ENCODE results near the gene MALSU1.

MALSU1 gene

DNA sequence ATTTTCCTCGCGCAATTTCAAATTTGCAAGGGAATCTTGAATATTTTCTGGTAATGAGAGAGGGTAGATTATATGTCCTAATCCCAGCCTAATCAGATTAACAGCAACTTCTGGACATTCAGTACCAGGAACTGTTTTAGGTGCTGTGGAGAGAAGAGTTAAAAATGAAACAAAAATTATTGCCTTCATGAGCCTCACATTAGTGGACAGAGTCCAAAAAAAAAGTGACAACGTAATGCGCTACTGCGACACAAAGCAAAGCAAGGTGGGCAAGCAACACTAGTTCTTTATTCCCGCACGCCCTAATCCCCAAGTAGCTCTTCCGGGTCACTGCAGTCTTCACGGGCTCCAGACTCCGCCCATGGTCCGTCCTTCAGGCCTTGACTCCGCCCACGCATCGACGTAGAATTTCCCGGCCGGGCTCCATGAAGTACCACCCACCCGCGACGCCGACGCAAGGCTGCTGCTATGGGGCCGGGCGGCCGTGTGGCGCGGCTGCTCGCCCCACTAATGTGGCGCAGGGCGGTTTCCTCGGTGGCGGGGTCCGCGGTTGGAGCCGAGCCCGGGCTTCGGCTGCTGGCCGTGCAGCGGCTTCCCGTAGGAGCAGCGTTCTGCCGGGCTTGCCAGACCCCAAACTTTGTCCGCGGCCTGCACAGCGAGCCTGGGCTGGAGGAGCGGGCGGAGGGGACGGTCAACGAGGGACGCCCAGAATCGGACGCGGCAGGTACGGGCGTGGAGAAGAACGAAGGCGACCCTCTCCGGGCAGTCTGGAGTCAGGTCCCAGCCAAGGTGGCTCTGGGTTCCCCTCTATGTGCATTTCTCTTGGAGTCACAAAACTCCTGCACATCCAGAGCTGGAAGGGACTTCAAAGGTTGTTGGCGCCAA, at the start of gene MALSU1:
Gene MALSU1, plus strand, starts transcription at position 455 of the 885 bp plus-strand sequence. Its CDS starts 14 bp downstream, at position 469.
- H3K9me3 ChIP-seq (ENCODE audit: severe bottlenecking), result no peaks in the 10 kb centered on the region
- TF ChIP-seq, protein P1, sequence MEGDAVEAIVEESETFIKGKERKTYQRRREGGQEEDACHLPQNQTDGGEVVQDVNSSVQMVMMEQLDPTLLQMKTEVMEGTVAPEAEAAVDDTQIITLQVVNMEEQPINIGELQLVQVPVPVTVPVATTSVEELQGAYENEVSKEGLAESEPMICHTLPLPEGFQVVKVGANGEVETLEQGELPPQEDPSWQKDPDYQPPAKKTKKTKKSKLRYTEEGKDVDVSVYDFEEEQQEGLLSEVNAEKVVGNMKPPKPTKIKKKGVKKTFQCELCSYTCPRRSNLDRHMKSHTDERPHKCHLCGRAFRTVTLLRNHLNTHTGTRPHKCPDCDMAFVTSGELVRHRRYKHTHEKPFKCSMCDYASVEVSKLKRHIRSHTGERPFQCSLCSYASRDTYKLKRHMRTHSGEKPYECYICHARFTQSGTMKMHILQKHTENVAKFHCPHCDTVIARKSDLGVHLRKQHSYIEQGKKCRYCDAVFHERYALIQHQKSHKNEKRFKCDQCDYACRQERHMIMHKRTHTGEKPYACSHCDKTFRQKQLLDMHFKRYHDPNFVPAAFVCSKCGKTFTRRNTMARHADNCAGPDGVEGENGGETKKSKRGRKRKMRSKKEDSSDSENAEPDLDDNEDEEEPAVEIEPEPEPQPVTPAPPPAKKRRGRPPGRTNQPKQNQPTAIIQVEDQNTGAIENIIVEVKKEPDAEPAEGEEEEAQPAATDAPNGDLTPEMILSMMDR (IDR thresholded peaks at IDR 0.05; ENCODE audit: poor library complexity, severe bottlenecking), result no peak
- peak within 1 kb of the TSS; percentile 76 for H3K27ac ChIP-seq (ENCODE audit: poor library complexity, severe bottlenecking)
- H3K27me3 ChIP-seq (ENCODE audit: insufficient read depth, poor library complexity, severe bottlenecking), result no peaks in the 10 kb centered on the region
- peak within 1 kb of the TSS; percentile 94 for H3K4me3 ChIP-seq (ENCODE audit: severe bottlenecking)
- peaks cover 10% of the 10 kb centered on the region for H3K4me1 ChIP-seq (ENCODE audit: insufficient read depth, poor library complexity, severe bottlenecking)
- peaks cover 32% of the 10 kb centered on the region for H3K36me3 ChIP-seq (ENCODE audit: low read depth)
- DNase-seq (ENCODE audit: low spot score) (peak; percentile 96), ATAC-seq (ENCODE audit: low read depth) (peak; percentile 96)

DNA sequence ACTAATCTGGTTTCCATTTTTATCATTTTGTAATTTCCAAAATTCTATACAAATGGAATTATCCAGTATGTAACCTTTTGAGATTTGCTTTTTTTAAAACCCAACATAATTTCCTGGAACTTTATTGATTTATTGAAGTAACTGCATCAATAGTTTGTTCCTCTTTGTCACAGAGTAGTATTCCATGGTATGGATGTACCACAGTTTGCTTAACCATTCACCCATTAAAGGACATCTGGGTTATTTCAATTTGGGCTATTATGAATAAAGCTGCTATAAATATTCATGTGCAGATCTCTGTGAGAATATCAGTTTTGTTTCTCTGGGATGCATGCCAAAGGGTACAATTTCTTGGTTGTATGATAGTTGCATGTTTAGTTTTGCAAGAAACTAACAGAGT, 49.7 kb upstream of the MALSU1 start:
- H3K27me3 ChIP-seq (ENCODE audit: insufficient read depth, poor library complexity, severe bottlenecking), result no peaks in the 10 kb centered on the region

DNA sequence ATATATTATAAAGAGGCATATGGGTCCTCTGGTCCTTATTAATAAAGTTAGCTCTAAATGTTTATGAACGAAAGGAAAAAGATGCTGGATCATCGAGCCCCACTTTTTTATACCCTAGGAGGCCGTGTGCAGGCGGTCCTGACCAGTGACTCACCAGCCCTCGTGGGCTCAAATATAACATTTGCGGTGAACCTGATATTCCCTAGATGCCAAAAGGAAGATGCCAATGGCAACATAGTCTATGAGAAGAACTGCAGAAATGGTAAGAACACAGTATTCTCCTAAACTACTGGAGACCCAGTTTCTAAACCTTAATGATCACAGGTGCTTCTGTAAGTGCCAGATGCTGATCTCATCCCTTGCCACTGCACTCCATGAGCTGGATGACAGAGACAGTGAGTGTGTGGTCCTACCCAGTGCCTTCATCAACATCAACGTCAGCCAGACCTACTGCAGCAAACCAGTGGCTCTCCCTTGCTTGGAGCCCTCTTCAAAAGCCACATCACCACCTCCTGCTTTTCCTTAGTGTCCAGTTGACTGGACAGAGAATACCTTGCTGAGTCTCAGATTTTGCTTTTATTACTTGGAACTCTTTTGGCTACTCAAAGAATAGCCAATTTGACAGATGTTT, 45.0 kb upstream of the MALSU1 start:
- TF ChIP-seq, protein P1 (IDR thresholded peaks at IDR 0.05; ENCODE audit: poor library complexity, severe bottlenecking), result no peak
- Histone ChIP-seq H3K9me3 (ENCODE audit: severe bottlenecking) (peaks cover 5% of the 10 kb centered on the region), H3K4me1 (ENCODE audit: insufficient read depth, poor library complexity, severe bottlenecking) (no peaks in the 10 kb centered on the region), H3K27ac (ENCODE audit: poor library complexity, severe bottlenecking) (no peak overlapping the region), H3K27me3 (ENCODE audit: insufficient read depth, poor library complexity, severe bottlenecking) (peaks cover 3% of the 10 kb centered on the region), H3K36me3 (ENCODE audit: low read depth) (no peaks in the 10 kb centered on the region), H3K4me3 (ENCODE audit: severe bottlenecking) (no peak overlapping the region)
- ATAC-seq (ENCODE audit: low read depth) (no peak), DNase-seq (ENCODE audit: low spot score) (no peak)

More for the DNA sequence above, 49.7 kb upstream of the MALSU1 start:
- TF ChIP-seq, protein P1 (IDR thresholded peaks at IDR 0.05; ENCODE audit: poor library complexity, severe bottlenecking), result no peak
- Histone ChIP-seq H3K4me1 (ENCODE audit: insufficient read depth, poor library complexity, severe bottlenecking) (peaks cover 4% of the 10 kb centered on the region), H3K9me3 (ENCODE audit: severe bottlenecking) (peaks cover 5% of the 10 kb centered on the region), H3K4me3 (ENCODE audit: severe bottlenecking) (no peak overlapping the region), H3K27ac (ENCODE audit: poor library complexity, severe bottlenecking) (no peak overlapping the region), H3K36me3 (ENCODE audit: low read depth) (no peaks in the 10 kb centered on the region)
- DNase-seq (ENCODE audit: low spot score) (no peak), ATAC-seq (ENCODE audit: low read depth) (no peak)

DNA sequence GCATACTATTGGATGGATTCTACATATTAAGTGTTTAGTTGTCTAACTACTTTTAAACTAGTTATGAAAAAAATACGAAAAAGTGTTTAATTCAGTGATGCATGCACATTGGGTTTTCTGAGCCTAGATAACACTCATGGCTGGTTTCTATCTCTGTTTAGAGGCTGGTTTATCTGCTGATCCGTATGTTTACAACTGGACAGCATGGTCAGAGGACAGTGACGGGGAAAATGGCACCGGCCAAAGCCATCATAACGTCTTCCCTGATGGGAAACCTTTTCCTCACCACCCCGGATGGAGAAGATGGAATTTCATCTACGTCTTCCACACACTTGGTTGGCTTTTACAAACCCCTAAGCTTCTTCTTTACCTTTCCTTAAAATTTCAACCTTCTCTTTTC, 42.4 kb upstream of the MALSU1 start:
- Histone ChIP-seq H3K9me3 (ENCODE audit: severe bottlenecking) (peaks cover 5% of the 10 kb centered on the region), H3K4me1 (ENCODE audit: insufficient read depth, poor library complexity, severe bottlenecking) (no peaks in the 10 kb centered on the region), H3K27ac (ENCODE audit: poor library complexity, severe bottlenecking) (no peak overlapping the region), H3K27me3 (ENCODE audit: insufficient read depth, poor library complexity, severe bottlenecking) (peaks cover 3% of the 10 kb centered on the region), H3K4me3 (ENCODE audit: severe bottlenecking) (no peak overlapping the region), H3K36me3 (ENCODE audit: low read depth) (no peaks in the 10 kb centered on the region)
- no peak for DNase-seq (ENCODE audit: low spot score)
- TF ChIP-seq, protein P1 (IDR thresholded peaks at IDR 0.05; ENCODE audit: poor library complexity, severe bottlenecking), result no peak
- ATAC-seq (ENCODE audit: low read depth), result no peak
